HepG2 (cell line): ENCODE results near the gene SPATA21. TPM values are rescaled to one million over a fixed set of nuclear protein-coding genes. Genes with fewer than 3 reads are reported as not detected.

Source experiments
- ATAC-seq: fragments of 200-7000 bp; cut with Tn5 transposase; 3 replicates; pipeline ENCODE4 v1.9.1; 2020; ENCODE audit warnings: mild to moderate bottlenecking, moderate library complexity
- BruUV-seq: library from RNA; stranded (reverse); fragments of 400-500 nt; replicated peaks from 2 replicates; lab custom pipeline; 2021; lab: Mats Ljungman, UMichigan
- CTCF ChIA-PET: fragments of 300-600 bp; formaldehyde crosslinking; extraction: SDS; loops from one replicate; lab custom pipeline; 2021; ENCODE audit warnings: low total read pairs, inconsistent platforms, low intra/inter-chr PET ratio; lab: Yijun Ruan, JAX
- POLR2A ChIA-PET: fragments of 350-600 bp; sonication (Branson Sonifier 250); formaldehyde crosslinking; loops from one replicate; lab custom pipeline; 2020; ENCODE audit warnings: antibody characterized with exemption, inconsistent platforms; lab: Yijun Ruan, JAX
- DNase-seq: peaks from one replicate; pipeline ENCODE4 v3.0.0-alpha.2; 2015; ENCODE audit warnings: low spot score
- FAIRE-seq: peaks from 3 replicates; lab custom pipeline; 2011; peaks lifted over from hg19 to GRCh38; lab: Jason Lieb, UNC
- H2AFZ ChIP-seq: one replicate; pipeline ENCODE4 v1.6.1; 2011; ENCODE audit warnings: low read length, inconsistent platforms
- H3K27ac ChIP-seq: fragments of 300-600 bp; 3 replicates; pipeline ENCODE4 v1.8.0; 2011; ENCODE audit warnings: mixed run types, mild to moderate bottlenecking, mixed read lengths, low read length, inconsistent platforms; ENCODE audit not compliant: insufficient read depth; ENCODE audit errors: extremely low read length
- H3K27me3 ChIP-seq, 2 experiments: fragments of 200-600 bp in 1 of 2; 2 replicates in 1 of 2; 3 replicates in 1 of 2; pipeline versions ENCODE4 v1.6.0 to v1.8.0; 2011; ENCODE audit warnings: low read length in 2 of 2, mild to moderate bottlenecking in 2 of 2, moderate library complexity in 2 of 2, inconsistent platforms in 1 of 2; ENCODE audit not compliant: insufficient read depth in 2 of 2, control insufficient read depth in 1 of 2
- H3K36me3 ChIP-seq, 2 experiments: fragments of 200-600 bp in 1 of 2; replicated peaks in 1 of 2; 2 replicates in 1 of 2; 3 replicates in 1 of 2; pipeline versions ENCODE4 v1.5.1 to v1.8.0; 2011; ENCODE audit warnings: low read length in 2 of 2, inconsistent platforms in 1 of 2; ENCODE audit not compliant: insufficient read depth in 2 of 2, control insufficient read depth in 1 of 2
- H3K4me1 ChIP-seq: 2 replicates; pipeline ENCODE4 v1.5.1; 2012; ENCODE audit warnings: low read length, inconsistent platforms; ENCODE audit not compliant: insufficient read depth
- H3K4me2 ChIP-seq: 2 replicates; pipeline ENCODE4 v1.6.0; 2011; ENCODE audit warnings: low read depth, low read length, inconsistent platforms
- H3K4me3 ChIP-seq, 3 experiments: fragments of 200-600 bp in 1 of 3; sonication (generic), shearing (Covaris generic) in 1 of 3; replicated peaks in 1 of 3; 2 replicates each; pipeline ENCODE4 v1.5.1; 2011 to 2016; ENCODE audit warnings: low read length in 3 of 3, inconsistent platforms in 2 of 3, low read depth in 2 of 3, mild to moderate bottlenecking in 2 of 3, control low read depth in 1 of 3, mixed read lengths in 1 of 3; ENCODE audit not compliant: insufficient read depth in 1 of 3
- H3K79me2 ChIP-seq: one replicate; pipeline ENCODE4 v1.6.1; 2011; ENCODE audit warnings: low read length, inconsistent platforms; ENCODE audit not compliant: insufficient read depth
- H3K9ac ChIP-seq: 2 replicates; pipeline ENCODE4 v1.6.0; 2011; ENCODE audit warnings: mild to moderate bottlenecking, low read depth, low read length, inconsistent platforms; ENCODE audit not compliant: insufficient read depth
- H3K9me3 ChIP-seq: 2 replicates; pipeline ENCODE4 v1.5.1; 2012; ENCODE audit warnings: mild to moderate bottlenecking, low read length
- H4K20me1 ChIP-seq: 2 replicates; pipeline ENCODE4 v1.6.0; 2011; ENCODE audit warnings: inconsistent platforms, mild to moderate bottlenecking, low read length, moderate library complexity; ENCODE audit not compliant: insufficient read depth
- CHD2 ChIP-seq: IDR thresholded peaks from 2 replicates; pipeline ENCODE4 v1.6.1; 2011; ENCODE audit warnings: low read depth, low read length, improper control_type of control experiment
- HES4 ChIP-seq: sonication (generic); formaldehyde crosslinking; IDR thresholded peaks from 2 replicates; pipeline ENCODE4 v1.9.0; 2021; ENCODE audit warnings: mild to moderate bottlenecking, missing genetic modification reagents, borderline replicate concordance
- HOXA5 ChIP-seq: sonication (generic); formaldehyde crosslinking; IDR thresholded peaks from 2 replicates; pipeline ENCODE4 v1.4.0; 2020; ENCODE audit warnings: missing genetic modification reagents
- MED1 ChIP-seq: sonication (generic); formaldehyde crosslinking; IDR thresholded peaks from 2 replicates; pipeline ENCODE4 v1.4.0; 2020; ENCODE audit warnings: missing genetic modification reagents
- NRL ChIP-seq: sonication (generic); formaldehyde crosslinking; IDR thresholded peaks from 2 replicates; pipeline ENCODE4 v1.5.0; 2020; ENCODE audit warnings: missing genetic modification reagents, mild to moderate bottlenecking, moderate library complexity, borderline replicate concordance
- ZC3H4 ChIP-seq: sonication (generic); formaldehyde crosslinking; IDR thresholded peaks from 2 replicates; pipeline ENCODE4 v1.4.0; 2020; ENCODE audit warnings: missing genetic modification reagents, borderline replicate concordance
- ZNF20 ChIP-seq: sonication (generic); formaldehyde crosslinking; IDR thresholded peaks from 2 replicates; pipeline ENCODE4 v1.4.0; 2020; ENCODE audit warnings: mild to moderate bottlenecking, moderate library complexity, missing genetic modification reagents
- ZNF431 ChIP-seq: sonication (generic); formaldehyde crosslinking; IDR thresholded peaks from 2 replicates; pipeline ENCODE4 v1.9.0; 2022; ENCODE audit warnings: missing genetic modification reagents, low read depth, mild to moderate bottlenecking, borderline replicate concordance
- ZNF674 ChIP-seq: sonication (generic); formaldehyde crosslinking; IDR thresholded peaks from 2 replicates; pipeline ENCODE4 v1.5.0; 2020; ENCODE audit warnings: low read depth, mild to moderate bottlenecking, missing genetic modification reagents
- ZNF768 ChIP-seq: sonication (generic); formaldehyde crosslinking; IDR thresholded peaks from 2 replicates; pipeline ENCODE4 v1.4.0; 2020; ENCODE audit warnings: missing genetic modification reagents
- WGBS: methylation state at CpG from one replicate; pipeline ENCODE4 v1.1.6; 2017; ENCODE audit warnings: low lambda C conversion rate; 5-methylcytosine and 5-hydroxymethylcytosine counted together
- in situ Hi-C: cut with HindIII; loops from 2 replicates; pipeline ENCODE4 v1.10.0; 2017; ENCODE audit warnings: low pct_unique_long_range_greater_than_20kb; ENCODE audit not compliant: extremely low pct_ligation_motif_present
- intact Hi-C: fragments of 100-400 bp; cut with micrococcal nuclease; formaldehyde crosslinking; loops from one replicate; pipeline ENCODE4 v1.10.0; 2022; ENCODE audit not compliant: unreplicated experiment
- polyA plus RNA-seq, 8 experiments: library from polyadenylated mRNA; depleted of rRNA in 3 of 8; stranded (reverse) in 7 of 8; unstranded in 1 of 8; fragments of >200 nt; fragmentation: Illumina TruSeq in 4 of 8; extraction: Trizol in 4 of 8; gene quantifications; 2 replicates each; pipeline versions ENCODE4 v1.2.1 to v1.2.3, GENCODE V29; 2011 to 2016; ENCODE audit warnings: low read depth in 4 of 8, missing spikeins in 1 of 8, mixed read lengths in 1 of 8; ENCODE audit not compliant: insufficient read depth in 1 of 8
- total RNA-seq, 5 experiments: library from RNA; depleted of rRNA; stranded (reverse); fragments of >200 nt; fragmentation: Illumina TruSeq; extraction: Trizol; gene quantifications; 2 replicates each; pipeline ENCODE4 v1.2.3, GENCODE V29; 2016; ENCODE audit warnings: low read depth in 1 of 5
- TF ChIP-seq, protein P1 (sequence below): sonication (generic); formaldehyde crosslinking; IDR thresholded peaks from 2 replicates; pipeline ENCODE4 v1.4.0; 2020; ENCODE audit warnings: mild to moderate bottlenecking, missing genetic modification reagents, borderline replicate concordance
- TF ChIP-seq, protein P2 (sequence below): sonication (generic); formaldehyde crosslinking; conservative IDR thresholded peaks from 2 replicates; pipeline ENCODE4 v1.4.0; 2020; ENCODE audit warnings: missing genetic modification reagents
- TF ChIP-seq, protein P3 (sequence below): sonication (generic); formaldehyde crosslinking; IDR thresholded peaks from 2 replicates; pipeline ENCODE4 v1.4.0; 2020; ENCODE audit warnings: missing genetic modification reagents, borderline replicate concordance

Gene SPATA21
- total and polyA plus RNA-seq, 2 of the 13 experiments (the other 11 are each of a cell fraction or from before 2014, with no cell fraction given) = 0.80 to 1.4 TPM

DNA sequence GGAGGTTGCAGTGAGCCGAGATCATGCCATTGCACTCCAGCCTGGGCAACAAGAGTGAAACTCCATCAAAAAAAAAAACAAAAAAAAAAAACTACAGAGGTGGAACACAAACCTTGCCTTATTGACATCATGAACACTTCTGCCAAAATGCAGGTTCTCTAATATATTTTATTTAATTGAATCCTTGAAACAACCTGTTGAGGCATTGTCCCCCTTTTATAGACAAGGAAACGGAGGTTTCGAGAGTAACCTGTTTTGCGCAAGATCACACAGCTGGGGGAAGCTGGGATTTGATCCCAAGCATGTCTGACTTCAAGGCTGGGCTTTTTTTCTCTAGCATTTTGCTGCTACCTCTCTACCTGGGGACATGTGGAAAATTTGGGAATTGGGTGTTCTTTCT lies 67.4 kb downstream of the SPATA21 start:
- CTCF ChIA-PET = no interaction called here
- intact Hi-C loops (no loop called here), in situ Hi-C loops (no loop called here)
- no peak overlapping the region for H3K4me2 ChIP-seq
- no peak overlapping the region for H3K4me3 ChIP-seq
- no peaks in the 10 kb centered on the region; a peak in 1 of 5 replicates for H3K36me3 ChIP-seq
- peaks cover 69% of the 10 kb centered on the region for H3K79me2 ChIP-seq
- no peak overlapping the region for H2AFZ ChIP-seq
- H3K9ac ChIP-seq = no peak overlapping the region
- H3K27ac ChIP-seq = no peak overlapping the region
- ATAC-seq (no peak), FAIRE-seq (no peak), DNase-seq (no peak)
- H4K20me1 ChIP-seq = peaks cover 49% of the 10 kb centered on the region
- peaks cover 82% of the 10 kb centered on the region for H3K4me1 ChIP-seq
- no TSS peak for BruUV-seq
- 98% methylated on average over 4 of the region's 4 CpGs for WGBS
- H3K27me3 ChIP-seq = peaks cover 0 to 2% of the 10 kb centered on the region in 2 experiments; a peak in 1 of 5 replicates
- no peaks in the 10 kb centered on the region for H3K9me3 ChIP-seq
- POLR2A ChIA-PET = interaction anchor here (0.7 kb wide), 1 partner anchor 16 kb away, joined by 3 read pairs; no protein-coding TSS in a partner anchor
- TF ChIP-seq CHD2 (no peak), ZNF431 (CRISPR knock-in tag) (no peak), ZNF768 (CRISPR knock-in tag) (no peak), ZC3H4 (CRISPR knock-in tag) (no peak), HES4 (CRISPR knock-in tag) (no peak), MED1 (CRISPR knock-in tag) (no peak), HOXA5 (no peak), NRL (CRISPR knock-in tag) (no peak), ZNF674 (CRISPR knock-in tag) (no peak), ZNF20 (CRISPR knock-in tag) (no peak)
- TF ChIP-seq, protein P1, sequence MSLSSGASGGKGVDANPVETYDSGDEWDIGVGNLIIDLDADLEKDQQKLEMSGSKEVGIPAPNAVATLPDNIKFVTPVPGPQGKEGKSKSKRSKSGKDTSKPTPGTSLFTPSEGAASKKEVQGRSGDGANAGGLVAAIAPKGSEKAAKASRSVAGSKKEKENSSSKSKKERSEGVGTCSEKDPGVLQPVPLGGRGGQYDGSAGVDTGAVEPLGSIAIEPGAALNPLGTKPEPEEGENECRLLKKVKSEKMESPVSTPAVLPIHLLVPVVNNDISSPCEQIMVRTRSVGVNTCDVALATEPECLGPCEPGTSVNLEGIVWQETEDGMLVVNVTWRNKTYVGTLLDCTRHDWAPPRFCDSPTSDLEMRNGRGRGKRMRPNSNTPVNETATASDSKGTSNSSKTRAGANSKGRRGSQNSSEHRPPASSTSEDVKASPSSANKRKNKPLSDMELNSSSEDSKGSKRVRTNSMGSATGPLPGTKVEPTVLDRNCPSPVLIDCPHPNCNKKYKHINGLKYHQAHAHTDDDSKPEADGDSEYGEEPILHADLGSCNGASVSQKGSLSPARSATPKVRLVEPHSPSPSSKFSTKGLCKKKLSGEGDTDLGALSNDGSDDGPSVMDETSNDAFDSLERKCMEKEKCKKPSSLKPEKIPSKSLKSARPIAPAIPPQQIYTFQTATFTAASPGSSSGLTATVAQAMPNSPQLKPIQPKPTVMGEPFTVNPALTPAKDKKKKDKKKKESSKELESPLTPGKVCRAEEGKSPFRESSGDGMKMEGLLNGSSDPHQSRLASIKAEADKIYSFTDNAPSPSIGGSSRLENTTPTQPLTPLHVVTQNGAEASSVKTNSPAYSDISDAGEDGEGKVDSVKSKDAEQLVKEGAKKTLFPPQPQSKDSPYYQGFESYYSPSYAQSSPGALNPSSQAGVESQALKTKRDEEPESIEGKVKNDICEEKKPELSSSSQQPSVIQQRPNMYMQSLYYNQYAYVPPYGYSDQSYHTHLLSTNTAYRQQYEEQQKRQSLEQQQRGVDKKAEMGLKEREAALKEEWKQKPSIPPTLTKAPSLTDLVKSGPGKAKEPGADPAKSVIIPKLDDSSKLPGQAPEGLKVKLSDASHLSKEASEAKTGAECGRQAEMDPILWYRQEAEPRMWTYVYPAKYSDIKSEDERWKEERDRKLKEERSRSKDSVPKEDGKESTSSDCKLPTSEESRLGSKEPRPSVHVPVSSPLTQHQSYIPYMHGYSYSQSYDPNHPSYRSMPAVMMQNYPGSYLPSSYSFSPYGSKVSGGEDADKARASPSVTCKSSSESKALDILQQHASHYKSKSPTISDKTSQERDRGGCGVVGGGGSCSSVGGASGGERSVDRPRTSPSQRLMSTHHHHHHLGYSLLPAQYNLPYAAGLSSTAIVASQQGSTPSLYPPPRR = no peak
- TF ChIP-seq, protein P2, sequence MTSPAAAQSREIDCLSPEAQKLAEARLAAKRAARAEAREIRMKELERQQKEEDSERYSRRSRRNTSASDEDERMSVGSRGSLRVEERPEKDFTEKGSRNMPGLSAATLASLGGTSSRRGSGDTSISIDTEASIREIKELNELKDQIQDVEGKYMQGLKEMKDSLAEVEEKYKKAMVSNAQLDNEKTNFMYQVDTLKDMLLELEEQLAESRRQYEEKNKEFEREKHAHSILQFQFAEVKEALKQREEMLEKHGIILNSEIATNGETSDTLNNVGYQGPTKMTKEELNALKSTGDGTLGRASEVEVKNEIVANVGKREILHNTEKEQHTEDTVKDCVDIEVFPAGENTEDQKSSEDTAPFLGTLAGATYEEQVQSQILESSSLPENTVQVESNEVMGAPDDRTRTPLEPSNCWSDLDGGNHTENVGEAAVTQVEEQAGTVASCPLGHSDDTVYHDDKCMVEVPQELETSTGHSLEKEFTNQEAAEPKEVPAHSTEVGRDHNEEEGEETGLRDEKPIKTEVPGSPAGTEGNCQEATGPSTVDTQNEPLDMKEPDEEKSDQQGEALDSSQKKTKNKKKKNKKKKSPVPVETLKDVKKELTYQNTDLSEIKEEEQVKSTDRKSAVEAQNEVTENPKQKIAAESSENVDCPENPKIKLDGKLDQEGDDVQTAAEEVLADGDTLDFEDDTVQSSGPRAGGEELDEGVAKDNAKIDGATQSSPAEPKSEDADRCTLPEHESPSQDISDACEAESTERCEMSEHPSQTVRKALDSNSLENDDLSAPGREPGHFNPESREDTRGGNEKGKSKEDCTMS (CRISPR knock-in tag) = no peak
- TF ChIP-seq, protein P3, sequence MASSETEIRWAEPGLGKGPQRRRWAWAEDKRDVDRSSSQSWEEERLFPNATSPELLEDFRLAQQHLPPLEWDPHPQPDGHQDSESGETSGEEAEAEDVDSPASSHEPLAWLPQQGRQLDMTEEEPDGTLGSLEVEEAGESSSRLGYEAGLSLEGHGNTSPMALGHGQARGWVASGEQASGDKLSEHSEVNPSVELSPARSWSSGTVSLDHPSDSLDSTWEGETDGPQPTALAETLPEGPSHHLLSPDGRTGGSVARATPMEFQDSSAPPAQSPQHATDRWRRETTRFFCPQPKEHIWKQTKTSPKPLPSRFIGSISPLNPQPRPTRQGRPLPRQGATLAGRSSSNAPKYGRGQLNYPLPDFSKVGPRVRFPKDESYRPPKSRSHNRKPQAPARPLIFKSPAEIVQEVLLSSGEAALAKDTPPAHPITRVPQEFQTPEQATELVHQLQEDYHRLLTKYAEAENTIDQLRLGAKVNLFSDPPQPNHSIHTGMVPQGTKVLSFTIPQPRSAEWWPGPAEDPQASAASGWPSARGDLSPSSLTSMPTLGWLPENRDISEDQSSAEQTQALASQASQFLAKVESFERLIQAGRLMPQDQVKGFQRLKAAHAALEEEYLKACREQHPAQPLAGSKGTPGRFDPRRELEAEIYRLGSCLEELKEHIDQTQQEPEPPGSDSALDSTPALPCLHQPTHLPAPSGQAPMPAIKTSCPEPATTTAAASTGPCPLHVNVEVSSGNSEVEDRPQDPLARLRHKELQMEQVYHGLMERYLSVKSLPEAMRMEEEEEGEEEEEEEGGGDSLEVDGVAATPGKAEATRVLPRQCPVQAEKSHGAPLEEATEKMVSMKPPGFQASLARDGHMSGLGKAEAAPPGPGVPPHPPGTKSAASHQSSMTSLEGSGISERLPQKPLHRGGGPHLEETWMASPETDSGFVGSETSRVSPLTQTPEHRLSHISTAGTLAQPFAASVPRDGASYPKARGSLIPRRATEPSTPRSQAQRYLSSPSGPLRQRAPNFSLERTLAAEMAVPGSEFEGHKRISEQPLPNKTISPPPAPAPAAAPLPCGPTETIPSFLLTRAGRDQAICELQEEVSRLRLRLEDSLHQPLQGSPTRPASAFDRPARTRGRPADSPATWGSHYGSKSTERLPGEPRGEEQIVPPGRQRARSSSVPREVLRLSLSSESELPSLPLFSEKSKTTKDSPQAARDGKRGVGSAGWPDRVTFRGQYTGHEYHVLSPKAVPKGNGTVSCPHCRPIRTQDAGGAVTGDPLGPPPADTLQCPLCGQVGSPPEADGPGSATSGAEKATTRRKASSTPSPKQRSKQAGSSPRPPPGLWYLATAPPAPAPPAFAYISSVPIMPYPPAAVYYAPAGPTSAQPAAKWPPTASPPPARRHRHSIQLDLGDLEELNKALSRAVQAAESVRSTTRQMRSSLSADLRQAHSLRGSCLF (CRISPR knock-in tag) = no peak
